ENCODE results near the gene C6orf58. TPM values are rescaled to one million over a fixed set of nuclear protein-coding genes. Genes with fewer than 3 reads are reported as not detected.

C6orf58 gene
- total RNA-seq, 1 experiment from 2014 or later, result not detected

DNA sequence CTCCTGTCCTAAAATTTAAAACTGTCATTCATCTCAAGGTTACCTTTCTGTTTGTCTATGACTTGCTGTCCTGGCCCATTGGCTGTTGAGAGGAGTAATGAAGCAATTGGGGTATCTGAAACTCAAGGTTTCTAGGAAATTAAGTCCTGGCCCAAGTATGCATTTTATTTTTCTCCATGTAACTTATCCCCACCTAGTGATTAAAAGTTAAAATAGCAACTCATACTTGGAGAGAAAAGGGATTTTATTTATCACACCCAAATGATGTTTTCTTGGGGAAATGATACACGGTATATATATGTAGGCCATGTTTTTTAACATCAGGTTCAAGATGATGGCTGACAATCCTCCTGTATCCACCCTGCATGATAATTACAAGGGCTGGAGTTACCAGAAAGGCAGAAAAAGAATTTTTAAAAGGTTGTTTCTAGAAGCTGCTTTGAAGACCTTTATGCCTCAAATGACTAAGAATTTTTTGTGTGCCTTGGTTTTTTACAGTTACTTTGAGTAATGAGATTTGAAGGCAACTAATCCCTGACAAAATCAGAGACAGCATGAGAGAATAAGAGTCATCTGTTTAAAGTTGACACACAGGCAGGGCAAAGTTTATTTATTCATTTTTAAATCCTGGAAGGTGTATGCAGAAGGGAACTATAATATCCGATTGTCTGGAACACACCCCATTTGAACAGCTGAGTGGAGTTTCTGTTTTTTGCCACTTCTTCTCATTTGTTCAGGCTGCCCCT is 28.9 kb upstream of the C6orf58 start:
- Histone ChIP-seq H3K4me2 (ENCODE audit: insufficient read depth, insufficient read length, low read length) (no peak overlapping the region), H4K5ac (ENCODE audit: insufficient read length, low read depth, low read length) (no peak overlapping the region), H2AK5ac (ENCODE audit: insufficient read length, low read length) (no peak overlapping the region), H3K79me1 (ENCODE audit: insufficient read depth, low read depth, low read length, poor library complexity, severe bottlenecking) (no peaks in the 10 kb centered on the region), H4K20me1 (ENCODE audit: control insufficient read depth, insufficient read depth, insufficient read length) (no peaks in the 10 kb centered on the region), H2AFZ (ENCODE audit: low read length) (no peak overlapping the region), H2BK20ac (ENCODE audit: low read depth, low read length, poor library complexity, severe bottlenecking) (no peak overlapping the region), H4K91ac (ENCODE audit: insufficient read length, low read depth, low read length) (no peak overlapping the region), H3K23ac (ENCODE audit: insufficient read length, low read depth, low read length) (no peak overlapping the region), H3K9me3 (ENCODE audit: control insufficient read depth, low read depth, low read length) (no peaks in the 10 kb centered on the region), H2BK15ac (ENCODE audit: low read depth, low read length) (no peak overlapping the region), H3K18ac (ENCODE audit: insufficient read length, low read depth, low read length) (no peak overlapping the region), H2BK12ac (ENCODE audit: insufficient read length, low read depth, low read length) (no peak overlapping the region), H3K79me2 (ENCODE audit: insufficient read depth, low read length) (no peaks in the 10 kb centered on the region), H2BK5ac (ENCODE audit: insufficient read length, low read length) (no peak overlapping the region), H3K23me2 (ENCODE audit: insufficient read length, low read depth, low read length, poor library complexity, severe bottlenecking) (no peaks in the 10 kb centered on the region), H3K9ac (ENCODE audit: extremely low read depth, insufficient read length, low read length) (no peak overlapping the region), H4K8ac (replicated peaks; ENCODE audit: insufficient read length, low read depth, low read length) (no peak overlapping the region), H3K14ac (ENCODE audit: insufficient read depth, low read length) (no peak overlapping the region), H3K4ac (ENCODE audit: low read depth, low read length) (no peak overlapping the region), H3K56ac (ENCODE audit: insufficient read length, low read depth, low read length) (no peak overlapping the region), H3K27me3 (ENCODE audit: insufficient read depth, low read length) (no peaks in the 10 kb centered on the region), H3T11ph (ENCODE audit: low read length) (no peak overlapping the region), H3K4me1 (ENCODE audit: insufficient read depth, low read length) (no peaks in the 10 kb centered on the region), H3K27ac (ENCODE audit: insufficient read length, low read depth, low read length) (no peak overlapping the region), H2BK120ac (ENCODE audit: low read depth, low read length, poor library complexity, severe bottlenecking) (no peak overlapping the region)
- TF ChIP-seq, protein P1, sequence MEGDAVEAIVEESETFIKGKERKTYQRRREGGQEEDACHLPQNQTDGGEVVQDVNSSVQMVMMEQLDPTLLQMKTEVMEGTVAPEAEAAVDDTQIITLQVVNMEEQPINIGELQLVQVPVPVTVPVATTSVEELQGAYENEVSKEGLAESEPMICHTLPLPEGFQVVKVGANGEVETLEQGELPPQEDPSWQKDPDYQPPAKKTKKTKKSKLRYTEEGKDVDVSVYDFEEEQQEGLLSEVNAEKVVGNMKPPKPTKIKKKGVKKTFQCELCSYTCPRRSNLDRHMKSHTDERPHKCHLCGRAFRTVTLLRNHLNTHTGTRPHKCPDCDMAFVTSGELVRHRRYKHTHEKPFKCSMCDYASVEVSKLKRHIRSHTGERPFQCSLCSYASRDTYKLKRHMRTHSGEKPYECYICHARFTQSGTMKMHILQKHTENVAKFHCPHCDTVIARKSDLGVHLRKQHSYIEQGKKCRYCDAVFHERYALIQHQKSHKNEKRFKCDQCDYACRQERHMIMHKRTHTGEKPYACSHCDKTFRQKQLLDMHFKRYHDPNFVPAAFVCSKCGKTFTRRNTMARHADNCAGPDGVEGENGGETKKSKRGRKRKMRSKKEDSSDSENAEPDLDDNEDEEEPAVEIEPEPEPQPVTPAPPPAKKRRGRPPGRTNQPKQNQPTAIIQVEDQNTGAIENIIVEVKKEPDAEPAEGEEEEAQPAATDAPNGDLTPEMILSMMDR (conservative IDR thresholded peaks at IDR 0.05), result no peak
- Mint-ChIP-seq H3K27me3 (ENCODE audit: low read depth) (no peaks in the 10 kb centered on the region), H3K4me3 (no peak overlapping the region), H3K4me1 (peaks cover 0 to 6% of the 10 kb centered on the region in 2 experiments; a peak in 2 of 4 replicates), H3K36me3 (ENCODE audit: insufficient read depth in 1 of 3, low read depth in 3 of 3) (no peaks in the 10 kb centered on the region), H3K9me3 (no peaks in the 10 kb centered on the region), H3K27ac (no peak overlapping the region)
- WGBS (ENCODE audit: extremely low coverage, insufficient read length, low lambda C conversion rate), result no CpG with 5 or more reads among the region's 2 CpGs
- no peak for DNase-seq

Measured in H9 (cell line).